ENCODE data around the gene ZSWIM4.
A peak's percentile ranks its signal among the peaks of the same experiment; 100 is the strongest.

GRCh38 chr19:13839938-13840304 is 44.7 kb downstream of the ZSWIM4 start:
- TF ChIP-seq CTCF (IDR thresholded peaks at IDR 0.05) = no peak
- TF ChIP-seq POLR2AphosphoS5 (IDR thresholded peaks at IDR 0.05; ENCODE audit: low read depth, low read length) = 0 out of 2 replicates have a peak, but pooled peaks have one; percentile 32
- TF ChIP-seq SIN3A (IDR thresholded peaks at IDR 0.05; ENCODE audit: borderline replicate concordance, insufficient read depth, low read depth, low read length) = no peak
- TF ChIP-seq REST (IDR thresholded peaks at IDR 0.05; ENCODE audit: insufficient read depth in 1 of 2, low read depth in 2 of 2, low read length in 1 of 2) = no peak
- TF ChIP-seq TCF7L2 (IDR thresholded peaks at IDR 0.05; ENCODE audit: low read depth, low read length) = no peak

Data from Panc1 (cell line).